GM13977 (cell line): ENCODE results near the gene DCXR.

Source experiments
- DNase-seq: peaks from one replicate; pipeline ENCODE4 v3.0.0; 2012; ENCODE audit warnings: low spot score
- CTCF ChIP-seq: IDR thresholded peaks from 2 replicates; pipeline ENCODE4 v1.5.1; 2012; ENCODE audit warnings: mild to moderate bottlenecking, control low read depth; ENCODE audit not compliant: insufficient read depth; ENCODE audit errors: extremely low read depth, missing control alignments
- in situ Hi-C: fragments of 300-500 bp; cut with MboI; formaldehyde crosslinking; loops from one replicate; pipeline ENCODE4 v1.12.0; 2022; ENCODE audit warnings: low sequenced_read_pairs, low pct_unique_long_range_greater_than_20kb, mixed read lengths, inconsistent platforms; ENCODE audit not compliant: unreplicated experiment

DCXR gene

GRCh38 chr17:82019690-82020571 lies 17.6 kb downstream of the DCXR start:
- peak; percentile 87 for DNase-seq
- TF ChIP-seq CTCF, result peak; percentile 93
- in situ Hi-C loops, result no loop called here

GRCh38 chr17:82018989-82019689 lies 18.4 kb downstream of the DCXR start:
- TF ChIP-seq CTCF, result no peak
- in situ Hi-C loops, result no loop called here
- DNase-seq, result no peak

- no peak for TF ChIP-seq CTCF
- in situ Hi-C loops, result no loop called here
These were observed 19.1 kb downstream of the DCXR start for GRCh38 chr17:82018152-82018988.

GRCh38 chr17:82017612-82018151 lies 19.8 kb downstream of the DCXR start:
- in situ Hi-C loops, result no loop called here
- TF ChIP-seq CTCF, result no peak

More at GRCh38 chr17:82018152-82018988, 19.1 kb downstream of the DCXR start:
- no peak for DNase-seq

GRCh38 chr17:82016875-82017459 lies 20.5 kb downstream of the DCXR start:
- in situ Hi-C loops, result no loop called here
- no peak for TF ChIP-seq CTCF
- DNase-seq, result no peak

More at GRCh38 chr17:82017612-82018151, 19.8 kb downstream of the DCXR start:
- DNase-seq, result no peak
